Measurements from ENCODE around the gene C3orf70.

Gene C3orf70

DNA sequence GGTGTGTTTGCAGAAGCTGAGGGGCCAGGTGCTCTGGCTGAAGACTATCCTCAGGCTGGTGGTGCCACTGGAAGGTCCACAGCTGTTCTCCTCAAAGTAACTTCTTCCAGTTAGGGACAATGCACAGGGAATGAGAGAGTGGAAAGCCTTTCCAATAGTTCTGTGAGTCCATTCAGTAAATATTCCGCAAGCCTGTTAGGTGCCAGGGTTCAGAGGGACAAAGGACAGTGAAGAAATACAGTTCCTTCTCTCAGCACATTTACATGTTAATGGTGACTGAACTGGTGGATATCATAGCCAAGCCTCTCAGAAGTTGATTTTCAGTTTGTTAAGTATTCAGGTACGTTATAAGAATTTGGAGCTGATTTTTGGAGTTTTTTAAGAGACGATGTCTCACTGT, 122.5 kb downstream of the C3orf70 start:
- Histone ChIP-seq H3K36me3 (no peaks in the 10 kb centered on the region), H3K27me3 (ENCODE audit: insufficient read depth, low read depth, severe bottlenecking) (no peaks in the 10 kb centered on the region), H3K9me3 (ENCODE audit: severe bottlenecking) (no peaks in the 10 kb centered on the region), H3K27ac (no peak overlapping the region), H3K4me3 (ENCODE audit: low read depth, low read length) (no peak overlapping the region)
- TF ChIP-seq, protein P1, sequence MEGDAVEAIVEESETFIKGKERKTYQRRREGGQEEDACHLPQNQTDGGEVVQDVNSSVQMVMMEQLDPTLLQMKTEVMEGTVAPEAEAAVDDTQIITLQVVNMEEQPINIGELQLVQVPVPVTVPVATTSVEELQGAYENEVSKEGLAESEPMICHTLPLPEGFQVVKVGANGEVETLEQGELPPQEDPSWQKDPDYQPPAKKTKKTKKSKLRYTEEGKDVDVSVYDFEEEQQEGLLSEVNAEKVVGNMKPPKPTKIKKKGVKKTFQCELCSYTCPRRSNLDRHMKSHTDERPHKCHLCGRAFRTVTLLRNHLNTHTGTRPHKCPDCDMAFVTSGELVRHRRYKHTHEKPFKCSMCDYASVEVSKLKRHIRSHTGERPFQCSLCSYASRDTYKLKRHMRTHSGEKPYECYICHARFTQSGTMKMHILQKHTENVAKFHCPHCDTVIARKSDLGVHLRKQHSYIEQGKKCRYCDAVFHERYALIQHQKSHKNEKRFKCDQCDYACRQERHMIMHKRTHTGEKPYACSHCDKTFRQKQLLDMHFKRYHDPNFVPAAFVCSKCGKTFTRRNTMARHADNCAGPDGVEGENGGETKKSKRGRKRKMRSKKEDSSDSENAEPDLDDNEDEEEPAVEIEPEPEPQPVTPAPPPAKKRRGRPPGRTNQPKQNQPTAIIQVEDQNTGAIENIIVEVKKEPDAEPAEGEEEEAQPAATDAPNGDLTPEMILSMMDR (IDR thresholded peaks at IDR 0.05; ENCODE audit: low read depth, low read length), result no peak
- DNase-seq, result no peak

DNA sequence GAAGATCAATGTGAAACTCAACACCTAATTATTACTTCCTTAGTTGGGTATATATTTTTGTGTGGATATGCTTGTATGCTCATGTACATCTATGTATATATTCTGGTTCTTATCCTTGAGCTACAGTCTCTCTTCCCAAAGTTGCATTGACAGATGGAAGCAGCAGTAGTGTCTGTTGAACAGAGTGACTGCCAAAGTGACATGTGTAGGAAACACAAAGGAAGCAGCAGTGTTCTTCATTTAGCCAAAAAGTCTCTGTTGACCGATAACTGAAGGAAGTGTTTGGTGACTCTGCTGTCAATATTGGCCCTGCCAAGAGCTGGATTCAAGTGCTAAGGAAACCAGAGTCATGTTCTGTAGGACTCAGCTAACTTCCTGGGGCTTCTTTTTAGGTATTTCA, 123.8 kb downstream of the C3orf70 start:
- TF ChIP-seq, protein P1 (IDR thresholded peaks at IDR 0.05; ENCODE audit: low read depth, low read length), result no peak
- no peaks in the 10 kb centered on the region for H3K36me3 ChIP-seq
- no peak overlapping the region for H3K4me3 ChIP-seq (ENCODE audit: low read depth, low read length)
- no peaks in the 10 kb centered on the region for H3K9me3 ChIP-seq (ENCODE audit: severe bottlenecking)
- H3K27me3 ChIP-seq (ENCODE audit: insufficient read depth, low read depth, severe bottlenecking), result no peaks in the 10 kb centered on the region
- no peak for DNase-seq
- H3K27ac ChIP-seq, result no peak overlapping the region

DNA sequence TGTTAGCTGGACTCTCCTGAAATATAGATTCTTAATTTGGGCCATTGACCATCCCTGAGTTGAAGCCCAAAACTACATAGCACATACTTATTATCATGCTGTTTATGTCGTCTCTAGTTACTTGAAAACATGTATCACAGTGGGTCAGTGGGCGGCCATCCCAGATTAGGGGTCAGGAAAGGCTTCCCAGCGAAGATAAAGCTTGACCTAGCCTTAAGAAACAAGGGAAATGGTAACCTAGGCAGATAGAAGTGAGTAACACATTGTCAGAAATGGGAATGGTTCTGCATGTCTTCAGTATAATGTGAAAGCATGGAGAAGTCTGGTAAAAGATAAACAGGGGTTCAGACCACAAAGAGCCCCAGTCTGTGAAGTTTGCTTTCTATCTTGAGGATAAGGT, 124.7 kb downstream of the C3orf70 start:
- H3K27ac ChIP-seq, result no peak overlapping the region
- H3K36me3 ChIP-seq, result no peaks in the 10 kb centered on the region
- no peak overlapping the region for H3K4me3 ChIP-seq (ENCODE audit: low read depth, low read length)
- DNase-seq, result no peak
- TF ChIP-seq, protein P1 (IDR thresholded peaks at IDR 0.05; ENCODE audit: low read depth, low read length), result no peak
- H3K9me3 ChIP-seq (ENCODE audit: severe bottlenecking), result no peaks in the 10 kb centered on the region
- H3K27me3 ChIP-seq (ENCODE audit: insufficient read depth, low read depth, severe bottlenecking), result no peaks in the 10 kb centered on the region

Data from WERI-Rb-1 (cell line).